Tibial artery (tissue), 4 donors: ENCODE data around the gene INTS4.
A peak's percentile ranks its signal among the peaks of the same experiment; 100 is the strongest.
"Not testable (repeated sequence)": the region's sequence is repeated elsewhere in the genome, so short reads cannot be mapped to it uniquely, and the experiment has no call there.

Experiments
- DNase-seq, 2 donors: peaks; one replicate each; pipeline ENCODE4 v3.0.0-alpha.2; 2019
- H3K27ac ChIP-seq, 2 donors: fragments of 200-600 bp; sonication (generic) in 1 of 2; 1 replicate in 1 of 2; 2 replicates in 1 of 2; pipeline ENCODE4 v1.5.1; 2018 to 2019; ENCODE audit warnings: mild to moderate bottlenecking in 1 of 2
- H3K27me3 ChIP-seq, 2 donors: fragments of 200-600 bp; sonication (generic) in 1 of 2; one replicate each; pipeline versions ENCODE4 v1.5.1 to v1.6.0; 2016 to 2019
- H3K36me3 ChIP-seq, 3 donors: fragments of 200-600 bp; sonication (generic) in 2 of 3; one replicate each; pipeline ENCODE4 v1.5.1; 2016 to 2019; ENCODE audit warnings: mild to moderate bottlenecking in 2 of 3
- H3K4me1 ChIP-seq, 4 donors: fragments of 200-600 bp; sonication (generic) in 2 of 4; 1 replicate in 3 of 4; 2 replicates in 1 of 4; pipeline ENCODE4 v1.5.1; 2016 to 2019
- H3K4me3 ChIP-seq, 2 donors: fragments of 200-600 bp; sonication (generic) in 1 of 2; 1 replicate in 1 of 2; 2 replicates in 1 of 2; pipeline ENCODE4 v1.5.1; 2018 to 2019; ENCODE audit warnings: mild to moderate bottlenecking in 2 of 2
- H3K9me3 ChIP-seq, 3 donors: fragments of 200-600 bp; sonication (generic) in 1 of 3; one replicate each; pipeline ENCODE4 v1.5.1; 2016 to 2019
- intact Hi-C: fragments of 100-400 bp; cut with DNase I; formaldehyde crosslinking; loops from one replicate; pipeline ENCODE4 v1.15.0; 2023; ENCODE audit warnings: low total_unique reads
- TF ChIP-seq, protein P1 (sequence below), 2 experiments: fragments of 200-600 bp in 1 of 2; fragments of 450-650 bp in 1 of 2; IDR thresholded peaks; one replicate each; pipeline ENCODE4 v1.5.1; 2017 to 2019; ENCODE audit warnings: antibody characterized with exemption in 2 of 2, mild to moderate bottlenecking in 1 of 2, moderate library complexity in 1 of 2

The INTS4 gene

DNA sequence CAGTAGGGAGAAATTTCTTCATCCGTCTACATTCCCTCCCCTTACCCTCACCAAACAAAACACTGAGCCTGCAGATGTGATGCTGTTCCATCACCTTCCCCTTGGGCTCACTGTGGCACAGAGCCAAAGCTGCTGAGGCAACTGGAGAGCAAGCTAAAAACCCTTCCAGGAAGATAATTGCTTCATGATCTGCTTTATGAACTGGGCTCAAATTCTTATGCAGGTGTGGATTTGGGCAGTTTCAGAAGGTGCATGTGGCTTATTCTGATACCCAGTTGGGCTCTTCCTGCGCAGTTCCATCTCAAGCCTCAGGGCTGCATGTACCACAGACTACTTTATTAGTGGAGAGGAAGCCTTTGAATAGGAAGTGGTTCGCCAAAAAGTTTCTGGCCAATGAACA, 115.2 kb downstream of the INTS4 start:
- H3K27me3 ChIP-seq: no peaks in the 10 kb centered on the region
- intact Hi-C loops: no loop called here
- no peaks in the 10 kb centered on the region for H3K9me3 ChIP-seq
- H3K4me3 ChIP-seq: no peak overlapping the region
- H3K4me1 ChIP-seq: peaks cover 0 to 12% (median 3%) of the 10 kb centered on the region in 4 donors
- peak in 1 of 2 donors; percentile 73 for DNase-seq
- peaks cover 26 to 85% (median 48%) of the 10 kb centered on the region in 3 donors for H3K36me3 ChIP-seq
- no peak overlapping the region for H3K27ac ChIP-seq
- TF ChIP-seq, protein P1, sequence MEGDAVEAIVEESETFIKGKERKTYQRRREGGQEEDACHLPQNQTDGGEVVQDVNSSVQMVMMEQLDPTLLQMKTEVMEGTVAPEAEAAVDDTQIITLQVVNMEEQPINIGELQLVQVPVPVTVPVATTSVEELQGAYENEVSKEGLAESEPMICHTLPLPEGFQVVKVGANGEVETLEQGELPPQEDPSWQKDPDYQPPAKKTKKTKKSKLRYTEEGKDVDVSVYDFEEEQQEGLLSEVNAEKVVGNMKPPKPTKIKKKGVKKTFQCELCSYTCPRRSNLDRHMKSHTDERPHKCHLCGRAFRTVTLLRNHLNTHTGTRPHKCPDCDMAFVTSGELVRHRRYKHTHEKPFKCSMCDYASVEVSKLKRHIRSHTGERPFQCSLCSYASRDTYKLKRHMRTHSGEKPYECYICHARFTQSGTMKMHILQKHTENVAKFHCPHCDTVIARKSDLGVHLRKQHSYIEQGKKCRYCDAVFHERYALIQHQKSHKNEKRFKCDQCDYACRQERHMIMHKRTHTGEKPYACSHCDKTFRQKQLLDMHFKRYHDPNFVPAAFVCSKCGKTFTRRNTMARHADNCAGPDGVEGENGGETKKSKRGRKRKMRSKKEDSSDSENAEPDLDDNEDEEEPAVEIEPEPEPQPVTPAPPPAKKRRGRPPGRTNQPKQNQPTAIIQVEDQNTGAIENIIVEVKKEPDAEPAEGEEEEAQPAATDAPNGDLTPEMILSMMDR (IDR thresholded peaks at IDR 0.05): no peak

DNA sequence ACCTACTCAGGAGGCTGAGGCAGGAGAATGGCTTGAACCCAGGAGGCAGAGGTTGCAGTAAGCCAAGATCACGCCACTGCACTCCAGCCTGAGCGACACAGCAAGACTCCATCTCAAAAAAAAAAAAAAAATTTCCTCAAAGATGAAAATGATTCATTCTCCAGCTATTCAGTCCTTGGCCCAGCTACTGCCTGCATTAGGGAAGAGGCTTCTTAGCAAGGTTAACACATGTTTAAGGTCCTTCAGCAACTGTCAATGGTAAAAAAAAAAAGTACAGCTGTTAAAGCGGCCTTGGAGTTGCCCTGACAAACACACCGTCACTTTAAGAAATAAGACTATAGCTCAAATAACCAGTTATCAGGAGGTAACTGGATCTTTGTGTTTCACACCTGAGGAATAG, 116.2 kb downstream of the INTS4 start:
- H3K36me3 ChIP-seq: peaks cover 34 to 85% (median 48%) of the 10 kb centered on the region in 3 donors
- H3K9me3 ChIP-seq, H3K27ac ChIP-seq, H3K4me3 ChIP-seq, DNase-seq, H3K27me3 ChIP-seq, intact Hi-C loops: not testable (repeated sequence)
- peaks cover 0 to 12% (median 3%) of the 10 kb centered on the region in 4 donors for H3K4me1 ChIP-seq

DNA sequence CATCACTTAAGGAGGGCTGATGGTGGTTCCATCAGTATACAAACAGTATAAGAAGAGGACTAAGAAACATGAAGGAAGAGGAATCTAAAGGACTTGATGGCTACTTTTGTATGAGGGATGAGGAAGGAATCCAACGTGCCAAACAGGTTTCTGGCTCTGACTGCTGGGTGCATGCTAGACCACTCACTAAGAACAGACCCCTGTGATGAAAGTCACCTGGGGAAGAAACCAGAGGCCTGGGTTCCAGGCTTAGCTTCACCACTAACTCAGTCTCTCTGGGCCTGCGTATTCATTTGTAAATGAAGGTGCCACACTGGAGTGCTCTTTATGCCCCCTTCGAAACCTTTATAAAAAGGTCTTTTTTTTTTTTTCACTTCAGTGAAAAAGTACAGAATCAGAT, 118.4 kb downstream of the INTS4 start:
- Histone ChIP-seq H3K4me1 (peaks cover 0 to 12% (median 3%) of the 10 kb centered on the region in 4 donors), H3K9me3 (no peaks in the 10 kb centered on the region), H3K4me3 (no peak overlapping the region), H3K27me3 (no peaks in the 10 kb centered on the region), H3K27ac (no peak overlapping the region), H3K36me3 (peaks cover 44 to 86% (median 46%) of the 10 kb centered on the region in 3 donors)
- TF ChIP-seq, protein P1 (IDR thresholded peaks at IDR 0.05): no peak
- no peak for DNase-seq
- intact Hi-C loops: no loop called here

DNA sequence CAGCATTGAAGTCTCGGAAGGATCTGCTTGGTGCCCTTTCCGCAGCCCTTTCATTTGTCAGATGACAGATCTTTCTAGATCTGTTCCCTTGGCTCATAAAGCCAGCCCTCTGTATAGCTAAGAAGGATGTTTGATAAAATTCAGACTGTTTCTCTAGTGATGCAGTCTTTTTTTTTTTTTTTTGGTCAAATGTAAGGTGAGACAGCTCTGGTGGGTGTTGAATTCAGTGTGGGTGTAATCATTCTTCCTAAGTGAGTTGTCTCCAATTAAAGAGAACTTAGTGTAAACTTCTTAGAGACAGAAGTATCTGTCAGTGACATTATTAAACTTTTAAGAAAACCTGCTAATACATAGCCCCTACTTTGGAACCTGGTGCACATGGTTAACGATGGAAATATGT, 120.3 kb downstream of the INTS4 start:
- TF ChIP-seq, protein P1 (IDR thresholded peaks at IDR 0.05): no peak
- no peak for DNase-seq
- H3K36me3 ChIP-seq: peaks cover 52 to 79% (median 53%) of the 10 kb centered on the region in 3 donors

DNA sequence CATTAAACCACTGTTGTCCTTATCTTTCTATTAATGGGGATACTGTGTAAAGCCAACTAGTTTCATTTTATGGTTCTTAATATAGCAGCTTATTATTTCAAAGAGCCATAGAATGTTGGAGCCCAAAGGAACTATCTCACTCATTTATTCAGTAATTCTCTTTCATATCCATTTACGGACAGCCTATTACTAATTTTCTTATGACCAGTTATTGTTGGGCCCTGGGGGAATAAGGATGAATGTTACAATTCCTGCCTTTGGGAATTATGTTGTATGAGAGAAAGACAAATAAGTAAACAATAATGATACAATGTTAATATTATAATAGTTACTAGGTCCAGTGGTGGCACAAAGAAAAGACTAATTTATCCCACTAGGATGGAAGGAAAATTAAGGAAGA, 121.1 kb downstream of the INTS4 start:
- no peak overlapping the region for H3K4me3 ChIP-seq
- no peaks in the 10 kb centered on the region for H3K27me3 ChIP-seq
- H3K36me3 ChIP-seq: peaks cover 44 to 70% (median 56%) of the 10 kb centered on the region in 3 donors
- intact Hi-C loops: no loop called here
- no peak overlapping the region for H3K27ac ChIP-seq
- no peak for DNase-seq
- TF ChIP-seq, protein P1 (IDR thresholded peaks at IDR 0.05): no peak
- H3K4me1 ChIP-seq: peaks cover 0 to 6% (median 2%) of the 10 kb centered on the region in 4 donors
- no peaks in the 10 kb centered on the region for H3K9me3 ChIP-seq

More for the DNA sequence above, 120.3 kb downstream of the INTS4 start:
- peaks cover 0 to 12% (median 3%) of the 10 kb centered on the region in 4 donors for H3K4me1 ChIP-seq
- no peak overlapping the region for H3K4me3 ChIP-seq
- no peak overlapping the region for H3K27ac ChIP-seq
- H3K27me3 ChIP-seq: no peaks in the 10 kb centered on the region
- intact Hi-C loops: no loop called here
- H3K9me3 ChIP-seq: no peaks in the 10 kb centered on the region

DNA sequence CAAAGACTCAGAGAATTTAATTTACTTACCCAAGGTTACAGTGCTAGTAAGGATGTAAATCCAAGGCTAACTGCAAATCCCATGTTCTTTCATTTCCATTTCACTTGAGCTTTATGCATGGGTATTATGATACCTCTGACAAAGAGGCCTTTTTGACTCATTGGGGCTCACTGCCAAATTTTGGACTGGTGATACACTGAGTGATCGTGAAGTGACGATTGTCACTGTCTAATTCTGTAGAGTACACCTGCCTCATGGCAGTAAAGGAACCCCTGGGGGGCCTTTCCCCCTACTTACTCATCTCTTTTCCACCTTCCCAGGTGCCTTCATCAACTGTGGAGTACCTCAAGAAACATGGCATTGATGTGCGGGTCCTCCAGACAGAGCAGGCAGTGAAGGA, 122.6 kb downstream of the INTS4 start:
- DNase-seq: no peak
- no peaks in the 10 kb centered on the region for H3K4me1 ChIP-seq
- intact Hi-C loops: no loop called here
- no peak overlapping the region for H3K27ac ChIP-seq
- no peak overlapping the region for H3K4me3 ChIP-seq
- no peaks in the 10 kb centered on the region for H3K27me3 ChIP-seq
- H3K9me3 ChIP-seq: no peaks in the 10 kb centered on the region
- TF ChIP-seq, protein P1 (IDR thresholded peaks at IDR 0.05): no peak
- peaks cover 43 to 79% (median 56%) of the 10 kb centered on the region in 3 donors for H3K36me3 ChIP-seq
